ENCODE measurements around the gene NUDT22. TPM values are rescaled to one million over a fixed set of nuclear protein-coding genes. Genes with fewer than 3 reads are reported as not detected.
A peak's percentile ranks its signal among the peaks of the same experiment; 100 is the strongest.
"Not testable (repeated sequence)": the region's sequence is repeated elsewhere in the genome, so short reads cannot be mapped to it uniquely, and the experiment has no call there.

The NUDT22 gene
- total RNA-seq, 1 donor from 2014 or later, result 52.5 TPM

- DNase-seq (ENCODE audit: low spot score) (peak; percentile 100), ATAC-seq (peak; percentile 78)
Measured at GRCh38 chr11:64241241-64241490, 15.1 kb downstream of the NUDT22 start.

GRCh38 chr11:64241491-64242374 is 15.7 kb downstream of the NUDT22 start:
- peak; percentile 77 for DNase-seq (ENCODE audit: low spot score)
- ATAC-seq, result peak; percentile 26

- ATAC-seq, result no peak
- no peak for DNase-seq (ENCODE audit: low spot score)
Measured at GRCh38 chr11:64243236-64243854, 17.3 kb downstream of the NUDT22 start.

- ATAC-seq (no peak), DNase-seq (ENCODE audit: low spot score) (no peak)
Measured at GRCh38 chr11:64244107-64244506, 18.0 kb downstream of the NUDT22 start.

- ATAC-seq (no peak), DNase-seq (ENCODE audit: low spot score) (no peak)
Measured at GRCh38 chr11:64244966-64245365, 18.9 kb downstream of the NUDT22 start.

- peak; percentile 68 for DNase-seq (ENCODE audit: low spot score)
- no peak for ATAC-seq
Measured at GRCh38 chr11:64245401-64245796, 19.3 kb downstream of the NUDT22 start.

GRCh38 chr11:64245797-64246620 is 19.9 kb downstream of the NUDT22 start:
- ATAC-seq (peak; percentile 3), DNase-seq (ENCODE audit: low spot score) (peak; percentile 67)

- ATAC-seq; DNase-seq (ENCODE audit: low spot score): not testable (repeated sequence)
Measured at GRCh38 chr11:64246621-64246870, 20.5 kb downstream of the NUDT22 start.

GRCh38 chr11:64246871-64247728 is 21.0 kb downstream of the NUDT22 start, which contains the start of gene PPP1R14B:
Gene PPP1R14B, minus strand, starts transcription at chr11:64246943. Its CDS starts 270 bp downstream, at chr11:64246673.
- ATAC-seq (peak; percentile 72), DNase-seq (ENCODE audit: low spot score) (peak; percentile 92)

GRCh38 chr11:64247729-64248531 is 21.9 kb downstream of the NUDT22 start:
- ATAC-seq (peak; percentile 1), DNase-seq (ENCODE audit: low spot score) (no peak)

GRCh38 chr11:64248578-64248977 is 22.5 kb downstream of the NUDT22 start:
- no peak for DNase-seq (ENCODE audit: low spot score)
- no peak for ATAC-seq

GRCh38 chr11:64249038-64249437 is 23.0 kb downstream of the NUDT22 start:
- ATAC-seq, result no peak
- no peak for DNase-seq (ENCODE audit: low spot score)

GRCh38 chr11:64249563-64250414 is 23.7 kb downstream of the NUDT22 start:
- no peak for DNase-seq (ENCODE audit: low spot score)
- ATAC-seq, result peak; percentile 22

GRCh38 chr11:64250415-64251015 is 24.4 kb downstream of the NUDT22 start:
- ATAC-seq, result no peak
- no peak for DNase-seq (ENCODE audit: low spot score)

GRCh38 chr11:64251016-64251752 is 25.1 kb downstream of the NUDT22 start, which contains the start of gene PLCB3:
Gene PLCB3, plus strand, starts transcription at chr11:64251530. Its CDS starts 120 bp downstream, at chr11:64251650.
- ATAC-seq (peak; percentile 70), DNase-seq (ENCODE audit: low spot score) (peak; percentile 74)

GRCh38 chr11:64251753-64252002 is 25.6 kb downstream of the NUDT22 start:
- DNase-seq (ENCODE audit: low spot score) (no peak), ATAC-seq (no peak)

GRCh38 chr11:64252003-64252872 is 26.2 kb downstream of the NUDT22 start:
- no peak for DNase-seq (ENCODE audit: low spot score)
- ATAC-seq, result peak; percentile 8
